HCT116 (cell line): ENCODE results near the gene RMND1. TPM values are rescaled to one million over a fixed set of nuclear protein-coding genes. Genes with fewer than 3 reads are reported as not detected.

Experiments
- ATAC-seq: fragments of 200-7000 bp; cut with Tn5 transposase; 2 replicates; pipeline ENCODE4 v1.9.1; 2020; ENCODE audit warnings: mild to moderate bottlenecking, moderate library complexity
- BruUV-seq: library from RNA; stranded (reverse); fragments of 400-500 nt; replicated peaks from 2 replicates; lab custom pipeline; 2021; lab: Mats Ljungman, UMichigan
- CTCF ChIA-PET: fragments of 300-600 bp; sonication (Branson Sonifier 250); formaldehyde crosslinking; loops from one replicate; lab custom pipeline; 2021; ENCODE audit warnings: antibody characterized with exemption; lab: Charles Lee
- POLR2A ChIA-PET: fragments of 300-600, 350-600 bp; sonication (Branson Sonifier 250); formaldehyde crosslinking; loops from one replicate; lab custom pipeline; 2021; ENCODE audit warnings: antibody characterized with exemption; lab: Charles Lee
- RAD21 ChIA-PET, 2 experiments: fragments of 300-600 bp; sonication (Branson Sonifier 250); formaldehyde crosslinking; loops; one replicate each; lab custom pipeline; 2023; ENCODE audit warnings: low total read pairs in 2 of 2; ENCODE audit not compliant: uncharacterized antibody in 2 of 2, unreplicated experiment in 2 of 2, low non-redundant PET in 1 of 2; lab: Charles Lee
- DNase-seq: peaks from one replicate; pipeline ENCODE4 v3.0.0-alpha.2; 2010; ENCODE audit warnings: low read depth, low spot score
- H2AFZ ChIP-seq: fragments of 200-600 bp; shearing (Covaris generic), sonication (generic); 2 replicates; pipeline ENCODE4 v1.6.1; 2017; ENCODE audit warnings: low read depth, mixed run types, mixed read lengths, antibody characterized with exemption, low read length; ENCODE audit not compliant: poor library complexity, severe bottlenecking
- H3K27ac ChIP-seq: 2 replicates; pipeline ENCODE4 v1.5.1; 2012; ENCODE audit warnings: low read depth, low read length
- H3K27me3 ChIP-seq: fragments of 200-600 bp; sonication (generic); 2 replicates; pipeline ENCODE4 v1.6.1; 2016; ENCODE audit warnings: mixed run types, low read length, mixed read lengths; ENCODE audit not compliant: insufficient read depth
- H3K36me3 ChIP-seq, 2 experiments: fragments of 200-500 bp in 1 of 2; fragments of 200-600 bp in 1 of 2; sonication (Bioruptor generic) in 1 of 2; sonication (generic) in 1 of 2; 2 replicates each; pipeline versions ENCODE4 v1.5.1 to v1.6.1; 2014 to 2016; ENCODE audit warnings: low read length in 2 of 2, inconsistent platforms in 1 of 2, mixed read lengths in 1 of 2, mixed run types in 1 of 2; ENCODE audit not compliant: insufficient read depth in 2 of 2, control insufficient read depth in 1 of 2
- H3K4me1 ChIP-seq, 2 experiments: fragments of 200-600 bp in 1 of 2; sonication (generic) in 1 of 2; 2 replicates each; pipeline versions ENCODE4 v1.5.1 to v1.6.1; 2012 to 2017; ENCODE audit warnings: low read length in 2 of 2, inconsistent platforms in 1 of 2, mild to moderate bottlenecking in 1 of 2, mixed read lengths in 1 of 2, mixed run types in 1 of 2, moderate library complexity in 1 of 2; ENCODE audit not compliant: insufficient read depth in 2 of 2, control insufficient read depth in 1 of 2
- H3K4me2 ChIP-seq: fragments of 200-600 bp; sonication (generic); 2 replicates; pipeline ENCODE4 v1.6.1; 2017; ENCODE audit warnings: mixed run types, low read length, mixed read lengths
- H3K4me3 ChIP-seq, 2 experiments: fragments of 200-600 bp in 1 of 2; sonication (generic) in 1 of 2; replicated peaks in 1 of 2; 2 replicates each; pipeline ENCODE4 v1.5.1; 2011 to 2016; ENCODE audit warnings: low read length in 2 of 2, control low read depth in 1 of 2, low read depth in 1 of 2, mild to moderate bottlenecking in 1 of 2, mixed read lengths in 1 of 2, mixed run types in 1 of 2
- H3K79me2 ChIP-seq: fragments of 200-600 bp; sonication (generic); 2 replicates; pipeline ENCODE4 v1.6.1; 2017; ENCODE audit warnings: mild to moderate bottlenecking, mixed run types, low read length, moderate library complexity, mixed read lengths; ENCODE audit not compliant: insufficient read depth
- H3K9ac ChIP-seq: fragments of 200-600 bp; sonication (generic); 2 replicates; pipeline ENCODE4 v1.6.1; 2016; ENCODE audit warnings: low read length, mixed read lengths
- H3K9me2 ChIP-seq: fragments of 200-600 bp; sonication (generic), shearing (Covaris generic); 2 replicates; pipeline ENCODE4 v1.6.1; 2017; ENCODE audit warnings: mixed run types, mild to moderate bottlenecking, moderate library complexity; ENCODE audit not compliant: insufficient read depth
- H3K9me3 ChIP-seq, 2 experiments: fragments of 200-500 bp in 1 of 2; fragments of 200-600 bp in 1 of 2; sonication (Bioruptor generic) in 1 of 2; sonication (generic) in 1 of 2; 2 replicates each; pipeline ENCODE4 v1.6.1; 2014 to 2017; ENCODE audit warnings: low read length in 2 of 2, mixed read lengths in 2 of 2, inconsistent platforms in 1 of 2, low read depth in 1 of 2, mild to moderate bottlenecking in 1 of 2, mixed run types in 1 of 2, moderate library complexity in 1 of 2; ENCODE audit not compliant: control insufficient read depth in 1 of 2, insufficient read depth in 1 of 2
- H4K20me1 ChIP-seq: fragments of 200-600 bp; sonication (generic), shearing (Covaris generic); 2 replicates; pipeline ENCODE4 v1.6.1; 2017; ENCODE audit warnings: mixed run types, mild to moderate bottlenecking, moderate library complexity; ENCODE audit not compliant: insufficient read depth
- CEBPB ChIP-seq: IDR thresholded peaks from 2 replicates; pipeline ENCODE4 v1.6.1; 2012; ENCODE audit warnings: low read depth
- EGR1 ChIP-seq: IDR thresholded peaks from 2 replicates; pipeline ENCODE4 v1.6.1; 2012; ENCODE audit warnings: low read depth
- ELF1 ChIP-seq: IDR thresholded peaks from 2 replicates; pipeline ENCODE4 v1.6.1; 2012; ENCODE audit warnings: low read depth, borderline replicate concordance
- FOSL1 ChIP-seq: IDR thresholded peaks from 2 replicates; pipeline ENCODE4 v1.6.1; 2012; ENCODE audit warnings: low read depth
- JUND ChIP-seq: IDR thresholded peaks from 2 replicates; pipeline ENCODE4 v1.6.1; 2012
- POLR2AphosphoS5 ChIP-seq: IDR thresholded peaks from 2 replicates; pipeline ENCODE4 v1.6.1; 2011; ENCODE audit warnings: mild to moderate bottlenecking, low read depth, low read length, moderate library complexity
- YY1 ChIP-seq: IDR thresholded peaks from 2 replicates; pipeline ENCODE4 v1.6.1; 2011; ENCODE audit warnings: low read length, low read depth, moderate library complexity, mild to moderate bottlenecking; ENCODE audit not compliant: insufficient replicate concordance; ENCODE audit errors: extremely low read depth
- ZBTB33 ChIP-seq: IDR thresholded peaks from 2 replicates; pipeline ENCODE4 v1.6.1; 2011; ENCODE audit warnings: mild to moderate bottlenecking, low read length, moderate library complexity; ENCODE audit not compliant: insufficient replicate concordance; ENCODE audit errors: extremely low read depth
- intact Hi-C: fragments of 100-400 bp; cut with micrococcal nuclease; formaldehyde crosslinking; loops from 2 replicates; pipeline ENCODE4 v1.10.0; 2022
- total RNA-seq: library from RNA; stranded (reverse); gene quantifications from one replicate; pipeline ENCODE4 v1.2.1, GENCODE V29; 2021; ENCODE audit not compliant: unreplicated experiment

RMND1 gene
- total RNA-seq, 1 experiment from 2014 or later, result 28.0 TPM

- ChIA-PET RAD21 (no interaction called here), POLR2A (no interaction called here), CTCF (interaction anchor here (1.2 kb wide), 1 partner anchor 502 kb away, joined by 3 read pairs; no protein-coding TSS in a partner anchor)
- H3K9me3 ChIP-seq, result no peaks in the 10 kb centered on the region
- H3K27ac ChIP-seq, result no peak overlapping the region; the same call in 1 of the 2 replicates
- no peaks in the 10 kb centered on the region for H3K9me2 ChIP-seq
- intact Hi-C loops, result no loop called here
- BruUV-seq, result no TSS peak
- no peaks in the 10 kb centered on the region for H3K27me3 ChIP-seq
- peaks cover 83% of the 10 kb centered on the region for H3K79me2 ChIP-seq
- no peak for ATAC-seq
- peaks cover 19 to 51% of the 10 kb centered on the region in 2 experiments for H3K4me1 ChIP-seq
- DNase-seq, result no peak
- no peaks in the 10 kb centered on the region for H3K36me3 ChIP-seq
- H3K9ac ChIP-seq, result no peak overlapping the region
- H3K4me2 ChIP-seq, result peak overlapping the region; percentile 99; the same call in 1 of the 2 replicates
- H3K4me3 ChIP-seq, result no peak overlapping the region
- TF ChIP-seq YY1, result no peak
- no peak for TF ChIP-seq JUND
- no peak for TF ChIP-seq CEBPB
- TF ChIP-seq FOSL1, result no peak
- no peak for TF ChIP-seq ELF1
- TF ChIP-seq, all 23 proteins: peak for 0
- peaks cover 3% of the 10 kb centered on the region; the same call in 1 of the 2 replicates for H4K20me1 ChIP-seq
- H2AFZ ChIP-seq, result no peak overlapping the region
Measured at GRCh38 chr6:151393410-151393809, 58.5 kb downstream of the RMND1 start.

GRCh38 chr6:151392427-151392826 is 59.5 kb downstream of the RMND1 start:
- peak overlapping the region; percentile 98 for H3K9ac ChIP-seq
- no peaks in the 10 kb centered on the region for H3K9me3 ChIP-seq
- H3K4me1 ChIP-seq, result peaks cover 24 to 46% of the 10 kb centered on the region in 2 experiments
- CTCF ChIA-PET, result interaction anchor here (1.2 kb wide), 1 partner anchor 501 kb away, joined by 3 read pairs; no protein-coding TSS in a partner anchor
- intact Hi-C loops, result no loop called here
- H3K4me2 ChIP-seq, result peak overlapping the region; percentile 99
- peak overlapping the region; percentile 80 to 82 for H3K4me3 ChIP-seq
- no peaks in the 10 kb centered on the region for H3K27me3 ChIP-seq
- no peak for DNase-seq
- H3K79me2 ChIP-seq, result peaks cover 83% of the 10 kb centered on the region
- TF ChIP-seq ZBTB33 (no peak), EGR1 (no peak), POLR2AphosphoS5 (no peak)
- peaks cover 3% of the 10 kb centered on the region; the same call in 1 of the 2 replicates for H4K20me1 ChIP-seq
- ATAC-seq, result no peak
- POLR2A ChIA-PET, result no interaction called here
- no peak overlapping the region for H2AFZ ChIP-seq
- no TSS peak for BruUV-seq
- no peaks in the 10 kb centered on the region for H3K36me3 ChIP-seq
- H3K27ac ChIP-seq, result peak overlapping the region; percentile 99
- RAD21 ChIA-PET, result no interaction called here
- no peaks in the 10 kb centered on the region for H3K9me2 ChIP-seq
